ENCODE measurements around the gene ACTR3C. TPM values are rescaled to one million over a fixed set of nuclear protein-coding genes. Genes with fewer than 3 reads are reported as not detected.
A peak's percentile ranks its signal among the peaks of the same experiment; 100 is the strongest.

ACTR3C gene
- total and polyA plus RNA-seq, 2 of the 13 experiments (the other 11 are each of a cell fraction or from before 2014, with no cell fraction given) = 3.8 to 7.5 TPM

- TF ChIP-seq ZNF776 (CRISPR knock-in tag; IDR thresholded peaks at IDR 0.05) (peak; percentile 6; the same call in 1 of the 2 replicates), CCDC6 (CRISPR knock-in tag; IDR thresholded peaks at IDR 0.05) (no peak), RFX1 (IDR thresholded peaks at IDR 0.05) (no peak), NR2F2 (IDR thresholded peaks at IDR 0.05; ENCODE audit: borderline replicate concordance, low read depth) (peak; percentile 8; the same call in 1 of the 2 replicates), LRRFIP1 (CRISPR knock-in tag; conservative IDR thresholded peaks at IDR 0.05) (no peak), ZBTB21 (CRISPR knock-in tag; IDR thresholded peaks at IDR 0.05) (no peak), ZNF224 (CRISPR knock-in tag; IDR thresholded peaks at IDR 0.05) (peak; percentile 60; the same call in 1 of the 2 replicates), JDP2 (CRISPR knock-in tag; IDR thresholded peaks at IDR 0.05; ENCODE audit: borderline replicate concordance) (no peak), LBX2 (CRISPR knock-in tag; IDR thresholded peaks at IDR 0.05; ENCODE audit: borderline replicate concordance) (no peak), ZFX (CRISPR knock-in tag; IDR thresholded peaks at IDR 0.05; ENCODE audit: low read depth) (peak; percentile 51), PTBP1 (IDR thresholded peaks at IDR 0.05; ENCODE audit: low read depth, low read length, poor library complexity, severe bottlenecking) (no peak), ZNF710 (CRISPR knock-in tag; IDR thresholded peaks at IDR 0.05; ENCODE audit: borderline replicate concordance) (no peak), ASH2L (IDR thresholded peaks at IDR 0.05; ENCODE audit: insufficient read length, low read depth, low read length) (peak; percentile 22), RBM22 (optimal IDR thresholded peaks at IDR 0.05; ENCODE audit: low read length) (no peak), CREM (IDR thresholded peaks at IDR 0.05) (no peak), CREM (CRISPR knock-in tag; IDR thresholded peaks at IDR 0.05) (no peak), ZSCAN30 (CRISPR knock-in tag; IDR thresholded peaks at IDR 0.05) (no peak), ZFY (CRISPR knock-in tag; IDR thresholded peaks at IDR 0.05) (peak; percentile 0), MXD1 (CRISPR knock-in tag; IDR thresholded peaks at IDR 0.05) (no peak)
Measured at GRCh38 chr7:150368884-150369747, 45.8 kb upstream of the ACTR3C start (continued).

Measured in HepG2 (cell line).